H1 (cell line): ENCODE measurements around the gene IL12RB2. TPM values are rescaled to one million over a fixed set of nuclear protein-coding genes. Genes with fewer than 3 reads are reported as not detected.

Experiments used
- CTCF ChIA-PET: fragments of 300-600 bp; sonication (Branson Sonifier 250); formaldehyde crosslinking; loops from one replicate; lab custom pipeline; 2021; ENCODE audit not compliant: partially characterized antibody; lab: Charles Lee
- POLR2A ChIA-PET: fragments of 300-600 bp; sonication (Branson Sonifier 250); formaldehyde crosslinking; loops from one replicate; lab custom pipeline; 2021; ENCODE audit warnings: inconsistent platforms; ENCODE audit not compliant: partially characterized antibody; lab: Charles Lee
- DNase-seq, 2 experiments: peaks; one replicate each; pipeline versions ENCODE4 v3.0.0 to v3.0.0-alpha.2; 2010 to 2022; ENCODE audit warnings: low spot score in 2 of 2, low read depth in 1 of 2, mixed read lengths in 1 of 2
- FAIRE-seq: peaks from 2 replicates; lab custom pipeline; 2011; peaks lifted over from hg19 to GRCh38; lab: Jason Lieb, UNC
- H2AFZ ChIP-seq: 2 replicates; pipeline ENCODE4 v1.8.1; 2012; ENCODE audit warnings: low read length, inconsistent platforms
- H2AK5ac ChIP-seq: 2 replicates; pipeline ENCODE4 v1.6.1; 2013; ENCODE audit warnings: low read depth, low read length
- H2BK120ac ChIP-seq: replicated peaks from 2 replicates; pipeline ENCODE3; 2013; ENCODE audit warnings: low read depth, low read length, inconsistent platforms
- H2BK12ac ChIP-seq: 2 replicates; pipeline ENCODE4 v1.6.1; 2013; ENCODE audit warnings: low read depth, low read length
- H2BK15ac ChIP-seq: 2 replicates; pipeline ENCODE4 v1.6.1; 2013; ENCODE audit warnings: low read length
- H2BK20ac ChIP-seq: 2 replicates; pipeline ENCODE4 v1.6.1; 2013; ENCODE audit warnings: low read length
- H2BK5ac ChIP-seq: 2 replicates; pipeline ENCODE4 v1.6.1; 2013; ENCODE audit warnings: low read depth, low read length
- H3K14ac ChIP-seq: 2 replicates; pipeline ENCODE4 v1.6.1; 2013; ENCODE audit warnings: inconsistent platforms; ENCODE audit not compliant: insufficient read length
- H3K18ac ChIP-seq: 2 replicates; pipeline ENCODE4 v1.6.1; 2013; ENCODE audit warnings: low read length; ENCODE audit errors: extremely low read depth
- H3K23ac ChIP-seq: 2 replicates; pipeline ENCODE4 v1.6.1; 2013; ENCODE audit warnings: inconsistent platforms; ENCODE audit not compliant: insufficient read length
- H3K23me2 ChIP-seq: 2 replicates; pipeline ENCODE4 v1.6.1; 2013; ENCODE audit warnings: low read depth, low read length
- H3K27ac ChIP-seq: 2 replicates; pipeline ENCODE4 v1.6.1; 2011; ENCODE audit warnings: low read depth, low read length, inconsistent platforms
- H3K27me3 ChIP-seq, 4 experiments: replicated peaks in 1 of 4; 1 replicate in 1 of 4; 2 replicates in 3 of 4; pipeline versions ENCODE4 v1.6.1 to v1.8.1; 2011 to 2013; ENCODE audit warnings: low read length in 3 of 4, mild to moderate bottlenecking in 3 of 4, inconsistent platforms in 2 of 4, mixed read lengths in 2 of 4, moderate library complexity in 1 of 4; ENCODE audit not compliant: control insufficient read depth in 3 of 4, insufficient read depth in 3 of 4; ENCODE audit errors: extremely low read depth in 1 of 4
- H3K36me3 ChIP-seq, 4 experiments: 2 replicates each; pipeline versions ENCODE4 v1.6.1 to v1.8.1; 2011 to 2013; ENCODE audit warnings: mild to moderate bottlenecking in 4 of 4, low read length in 3 of 4, moderate library complexity in 2 of 4, control low read depth in 1 of 4, inconsistent platforms in 1 of 4; ENCODE audit not compliant: insufficient read depth in 4 of 4, control insufficient read depth in 2 of 4
- H3K4ac ChIP-seq: replicated peaks from 2 replicates; pipeline ENCODE3; 2013; ENCODE audit warnings: low read length, low read depth, mixed read lengths, inconsistent platforms; ENCODE audit not compliant: insufficient read length
- H3K4me1 ChIP-seq, 4 experiments: replicated peaks in 1 of 4; 1 replicate in 1 of 4; 2 replicates in 3 of 4; pipeline versions ENCODE4 v1.6.1 to v1.8.1; 2011 to 2013; ENCODE audit warnings: low read length in 3 of 4, inconsistent platforms in 2 of 4, mixed read lengths in 1 of 4; ENCODE audit not compliant: insufficient read depth in 4 of 4, control insufficient read depth in 3 of 4
- H3K4me2 ChIP-seq, 2 experiments: 2 replicates each; pipeline versions ENCODE4 v1.6.1 to v1.8.1; 2011 to 2013; ENCODE audit warnings: low read depth in 2 of 2, low read length in 2 of 2, control low read depth in 1 of 2, inconsistent platforms in 1 of 2, mild to moderate bottlenecking in 1 of 2; ENCODE audit not compliant: insufficient read depth in 1 of 2
- H3K4me3 ChIP-seq, 4 experiments: fragments of 200-600, 300-600 bp in 1 of 4; sonication (generic), shearing (Covaris generic), sonication (Bioruptor Twin) in 1 of 4; 2 replicates each; pipeline versions ENCODE4 v1.5.1 to v1.8.1; 2011 to 2016; ENCODE audit warnings: low read length in 4 of 4, low read depth in 3 of 4, control low read depth in 2 of 4, inconsistent platforms in 2 of 4, mild to moderate bottlenecking in 2 of 4, mixed read lengths in 1 of 4, moderate library complexity in 1 of 4; ENCODE audit not compliant: insufficient read depth in 2 of 4; ENCODE audit errors: extremely low read depth in 1 of 4
- H3K56ac ChIP-seq: replicated peaks from 2 replicates; pipeline ENCODE3; 2013; ENCODE audit warnings: low read depth, mild to moderate bottlenecking, mixed read lengths, low read length, inconsistent platforms; ENCODE audit not compliant: insufficient read length
- H3K79me1 ChIP-seq: 2 replicates; pipeline ENCODE4 v1.6.1; 2013; ENCODE audit warnings: low read depth, low read length, control low read depth
- H3K79me2 ChIP-seq, 2 experiments: 2 replicates each; pipeline versions ENCODE4 v1.6.1 to v1.8.1; 2012 to 2013; ENCODE audit warnings: low read length in 2 of 2, mild to moderate bottlenecking in 2 of 2, inconsistent platforms in 1 of 2; ENCODE audit not compliant: insufficient read depth in 2 of 2, control insufficient read depth in 1 of 2
- H3K9ac ChIP-seq, 4 experiments: replicated peaks in 1 of 4; 1 replicate in 1 of 4; 2 replicates in 3 of 4; pipeline versions ENCODE4 v1.6.1 to v1.8.1; 2011 to 2013; ENCODE audit warnings: low read depth in 3 of 4, low read length in 3 of 4, control low read depth in 2 of 4, mild to moderate bottlenecking in 2 of 4, moderate library complexity in 2 of 4, inconsistent platforms in 1 of 4; ENCODE audit errors: extremely low read depth in 1 of 4
- H3K9me3 ChIP-seq, 2 experiments: 2 replicates each; pipeline versions ENCODE4 v1.6.1 to v1.8.1; 2012 to 2013; ENCODE audit warnings: mild to moderate bottlenecking in 2 of 2, moderate library complexity in 2 of 2, control low read depth in 1 of 2, inconsistent platforms in 1 of 2, low read depth in 1 of 2, low read length in 1 of 2, mixed read lengths in 1 of 2; ENCODE audit not compliant: insufficient read depth in 2 of 2
- H4K20me1 ChIP-seq, 2 experiments: replicated peaks in 1 of 2; 2 replicates each; pipeline versions ENCODE3 to v1.8.1; 2011 to 2013; ENCODE audit warnings: inconsistent platforms in 2 of 2, low read length in 2 of 2, mild to moderate bottlenecking in 1 of 2; ENCODE audit not compliant: insufficient read depth in 2 of 2, control insufficient read depth in 1 of 2
- H4K5ac ChIP-seq: 2 replicates; pipeline ENCODE4 v1.6.1; 2013; ENCODE audit warnings: low read length, low read depth, mixed read lengths, inconsistent platforms; ENCODE audit not compliant: insufficient read length
- H4K8ac ChIP-seq: 2 replicates; pipeline ENCODE4 v1.8.0; 2013; ENCODE audit warnings: mild to moderate bottlenecking, moderate library complexity, low read length, inconsistent platforms; ENCODE audit not compliant: insufficient read depth; ENCODE audit errors: extremely low read depth
- H4K91ac ChIP-seq: replicated peaks from 2 replicates; pipeline ENCODE3; 2013; ENCODE audit warnings: low read length, mixed read lengths, inconsistent platforms; ENCODE audit not compliant: insufficient read length
- CHD2 ChIP-seq: IDR thresholded peaks from 2 replicates; pipeline ENCODE4 v1.6.1; 2012; ENCODE audit warnings: low read length, improper control_type of control experiment
- WGBS, 2 experiments: shearing (Covaris generic) in 1 of 2; methylation state at CpG; one replicate each; pipeline versions ENCODE4 v1.1.6 to v1.1.7; 2013 to 2015; ENCODE audit warnings: low lambda C conversion rate in 2 of 2, mixed read lengths in 2 of 2, inconsistent platforms in 1 of 2, low coverage in 1 of 2, missing lambda C conversion rate in 1 of 2; ENCODE audit not compliant: insufficient replicate concordance in 2 of 2, insufficient coverage in 1 of 2, insufficient read length in 1 of 2; ENCODE audit errors: extremely low coverage in 1 of 2, missing lambda C conversion rate in 1 of 2; 5-methylcytosine and 5-hydroxymethylcytosine counted together
- polyA plus RNA-seq, 7 experiments: library from polyadenylated mRNA; depleted of rRNA in 3 of 7; stranded (reverse) in 5 of 7; unstranded in 2 of 7; fragments of >200 nt in 5 of 7; fragments of 200-250 nt in 2 of 7; gene quantifications; 1 replicate in 5 of 7; 2 replicates in 1 of 7; 4 replicates in 1 of 7; pipeline versions ENCODE4 v1.2.1 to v1.2.3, GENCODE V29; 2011 to 2013; ENCODE audit warnings: missing spikeins in 2 of 7, mixed read lengths in 2 of 7
- total RNA-seq: library from RNA; stranded (reverse); fragmentation: NEBNext Ultra II Directional; extraction: Animal tissue kit (Norgen Biotek cat#: 25700); gene quantifications from 2 replicates; pipeline ENCODE4 v1.2.1, GENCODE V29; 2021

IL12RB2 gene
- total and polyA plus RNA-seq, 2 of the 8 experiments (the other 6 are each of a cell fraction or from before 2014, with no cell fraction given), result 1.4 TPM

DNA sequence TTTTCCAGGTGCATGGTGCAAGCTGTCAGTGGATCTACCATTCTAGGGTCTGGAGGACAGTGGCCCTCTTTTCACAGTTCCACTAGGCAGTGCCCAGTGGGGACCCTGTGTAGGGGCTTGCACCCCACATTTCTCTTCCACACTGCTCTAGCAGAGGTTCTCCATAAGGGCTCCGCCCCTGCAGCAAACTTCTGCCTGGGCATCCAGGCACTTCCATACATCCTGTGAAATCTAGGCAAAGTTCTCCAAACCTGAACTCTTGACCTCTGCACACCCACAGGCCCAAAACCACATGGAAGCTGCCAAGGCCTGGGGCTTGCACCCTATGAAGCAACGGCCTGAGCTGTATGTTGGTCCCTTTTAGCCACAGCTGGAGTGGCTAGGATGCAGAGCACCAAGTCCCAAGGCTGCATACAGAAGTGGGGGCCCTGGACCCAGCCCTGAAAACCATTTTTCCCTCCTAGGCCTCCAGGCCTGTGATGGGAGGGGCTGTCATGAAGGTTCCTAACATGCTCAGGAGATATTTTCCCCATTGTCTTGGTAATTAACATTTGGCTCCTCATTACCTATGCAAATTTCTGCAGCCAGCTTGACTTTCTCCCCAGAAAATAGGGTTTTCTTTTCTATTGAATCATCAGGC, 76.4 kb downstream of the IL12RB2 start:
- H3K79me2 ChIP-seq, result no peaks in the 10 kb centered on the region

More for the DNA sequence above, 76.4 kb downstream of the IL12RB2 start:
- Histone ChIP-seq H2BK5ac (no peak overlapping the region), H3K27ac (no peak overlapping the region), H4K5ac (no peak overlapping the region), H3K79me1 (no peaks in the 10 kb centered on the region), H3K14ac (no peak overlapping the region), H4K20me1 (no peaks in the 10 kb centered on the region), H2BK20ac (no peak overlapping the region), H3K27me3 (no peaks in the 10 kb centered on the region), H3K4me2 (no peak overlapping the region), H3K23me2 (no peaks in the 10 kb centered on the region), H4K91ac (no peak overlapping the region), H3K18ac (no peak overlapping the region), H2BK120ac (no peak overlapping the region), H2BK15ac (no peak overlapping the region), H2AK5ac (no peak overlapping the region), H3K23ac (no peak overlapping the region), H2BK12ac (no peak overlapping the region), H3K56ac (no peak overlapping the region), H3K36me3 (peaks cover 0 to 17% (median 0%) of the 10 kb centered on the region in 4 experiments; a peak in 2 of 8 replicates), H3K9me3 (peaks cover 17 to 18% of the 10 kb centered on the region in 2 experiments), H3K4me1 (no peaks in the 10 kb centered on the region), H3K4ac (no peak overlapping the region), H2AFZ (no peak overlapping the region), H3K4me3 (no peak overlapping the region), H3K9ac (no peak overlapping the region), H4K8ac (no peak overlapping the region)
- ChIA-PET POLR2A (interaction anchor here (1.1 kb wide), 1 partner anchor 16 kb away, joined by 4 read pairs; no protein-coding TSS in a partner anchor), CTCF (interaction anchor here (0.6 kb wide), 2 partner anchors 14 to 110 kb away, joined by 3 read pairs; no protein-coding TSS in a partner anchor)
- FAIRE-seq, result no peak
- no peak for DNase-seq
- TF ChIP-seq CHD2, result no peak
- 95% methylated on average over 2 of the region's 2 CpGs; no CpG with 5 or more reads in 1 of the 2 experiments for WGBS, 2 experiments
